ENCODE results near the gene METTL5. TPM values are rescaled to one million over a fixed set of nuclear protein-coding genes. Genes with fewer than 3 reads are reported as not detected.

METTL5 gene
- 21.6 and 35.6 TPM in 2 replicates for total RNA-seq

GRCh38 chr2:169824373-169825333 lies at the start of gene METTL5:
Gene METTL5, minus strand, starts transcription at chr2:169824905. Its CDS starts 308 bp downstream, at chr2:169824597.

GRCh38 chr2:169827272-169828140 lies 2.8 kb upstream of the METTL5 start, which contains the start of gene UBR3:
Gene UBR3, plus strand, starts transcription at chr2:169827454. Its CDS starts 54 bp downstream, at chr2:169827508.

GRCh38 chr2:169798718-169799592 lies 25.8 kb downstream of the METTL5 start, which contains the start of gene SSB:
Gene SSB, plus strand, starts transcription at chr2:169798871. Its CDS starts 2,090 bp downstream, at chr2:169800961.

Other genes with a start within 250 kb of the METTL5 start
- gene PPIG, start 240.6 kb downstream of the METTL5 start, total RNA-seq, result 21.6 and 23.4 TPM in 2 replicates
- gene CFAP210, start 130.5 kb downstream of the METTL5 start, total RNA-seq, result not detected in 2 replicates
- 1.2 and 1.3 TPM in 2 replicates for gene PHOSPHO2, start 130.4 kb downstream of the METTL5 start, total RNA-seq
- gene KLHL23, start 91.1 kb downstream of the METTL5 start, total RNA-seq, result 0.22 and 1.2 TPM in 2 replicates
- gene SSB, start 26.0 kb downstream of the METTL5 start, total RNA-seq, result 38.8 and 54.6 TPM in 2 replicates
- gene UBR3, start 2.5 kb upstream of the METTL5 start, total RNA-seq, result 31.0 and 31.7 TPM in 2 replicates